ENCODE measurements around the gene IL2RA. TPM values are rescaled to one million over a fixed set of nuclear protein-coding genes. Genes with fewer than 3 reads are reported as not detected.
"Not testable (repeated sequence)": the region's sequence is repeated elsewhere in the genome, so short reads cannot be mapped to it uniquely, and the experiment has no call there.

Gene IL2RA
- total and polyA plus RNA-seq, 2 donors from 2014 or later: 0.54 to 11.9 TPM

DNA sequence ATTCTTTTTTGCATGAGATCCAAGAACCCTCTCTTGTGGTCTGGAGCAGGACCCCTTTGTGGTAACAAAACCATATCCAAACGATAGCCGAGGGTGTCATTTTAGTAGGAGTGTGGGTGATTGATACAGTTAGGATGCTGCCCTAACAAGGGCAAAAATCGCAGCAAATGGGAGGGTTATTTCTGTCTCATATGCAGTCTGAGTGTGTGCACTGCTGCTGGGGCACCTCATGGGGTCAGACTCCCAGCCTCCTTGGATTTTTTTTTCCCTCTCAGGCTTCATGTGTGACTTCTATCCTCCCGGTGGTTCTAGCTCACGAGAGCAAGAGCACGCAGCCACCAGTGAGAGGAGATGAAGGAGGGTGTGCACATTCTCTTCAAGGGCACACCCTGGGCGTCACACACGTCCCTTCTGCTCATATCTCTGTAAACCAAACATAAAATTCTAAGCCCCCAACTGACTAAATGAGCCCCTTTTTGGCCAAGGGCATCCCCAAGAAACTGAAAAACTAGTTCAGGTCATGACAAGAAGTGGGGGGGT, 56.2 kb downstream of the IL2RA start:
- TF ChIP-seq, protein P1, sequence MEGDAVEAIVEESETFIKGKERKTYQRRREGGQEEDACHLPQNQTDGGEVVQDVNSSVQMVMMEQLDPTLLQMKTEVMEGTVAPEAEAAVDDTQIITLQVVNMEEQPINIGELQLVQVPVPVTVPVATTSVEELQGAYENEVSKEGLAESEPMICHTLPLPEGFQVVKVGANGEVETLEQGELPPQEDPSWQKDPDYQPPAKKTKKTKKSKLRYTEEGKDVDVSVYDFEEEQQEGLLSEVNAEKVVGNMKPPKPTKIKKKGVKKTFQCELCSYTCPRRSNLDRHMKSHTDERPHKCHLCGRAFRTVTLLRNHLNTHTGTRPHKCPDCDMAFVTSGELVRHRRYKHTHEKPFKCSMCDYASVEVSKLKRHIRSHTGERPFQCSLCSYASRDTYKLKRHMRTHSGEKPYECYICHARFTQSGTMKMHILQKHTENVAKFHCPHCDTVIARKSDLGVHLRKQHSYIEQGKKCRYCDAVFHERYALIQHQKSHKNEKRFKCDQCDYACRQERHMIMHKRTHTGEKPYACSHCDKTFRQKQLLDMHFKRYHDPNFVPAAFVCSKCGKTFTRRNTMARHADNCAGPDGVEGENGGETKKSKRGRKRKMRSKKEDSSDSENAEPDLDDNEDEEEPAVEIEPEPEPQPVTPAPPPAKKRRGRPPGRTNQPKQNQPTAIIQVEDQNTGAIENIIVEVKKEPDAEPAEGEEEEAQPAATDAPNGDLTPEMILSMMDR (IDR thresholded peaks at IDR 0.05; ENCODE audit: borderline replicate concordance, extremely low read depth, insufficient read depth): no peak
- Histone ChIP-seq H3K9me3 (ENCODE audit: control insufficient read depth in 2 of 3, insufficient read depth in 1 of 3, low read length in 3 of 3) (peaks cover 0 to 10% (median 0%) of the 10 kb centered on the region in 3 donors), H3K4me3 (ENCODE audit: low read length in 3 of 3) (no peak overlapping the region), H3K27me3 (ENCODE audit: control insufficient read depth, insufficient read depth, low read length) (no peaks in the 10 kb centered on the region), H3K4me1 (ENCODE audit: control insufficient read depth in 2 of 3, insufficient read depth in 2 of 3, low read depth in 1 of 3, low read length in 3 of 3) (no peaks in the 10 kb centered on the region), H3K36me3 (ENCODE audit: control insufficient read depth in 2 of 3, insufficient read depth in 3 of 3, low read length in 3 of 3) (no peaks in the 10 kb centered on the region), H3K27ac (ENCODE audit: low read depth in 2 of 2, low read length in 2 of 2) (no peak overlapping the region), H3K9ac (ENCODE audit: low read length in 3 of 3) (no peak overlapping the region)
- DNase-seq (no peak), FAIRE-seq (no peak)
- intact Hi-C loops (cut with DNase I): no loop called here

DNA sequence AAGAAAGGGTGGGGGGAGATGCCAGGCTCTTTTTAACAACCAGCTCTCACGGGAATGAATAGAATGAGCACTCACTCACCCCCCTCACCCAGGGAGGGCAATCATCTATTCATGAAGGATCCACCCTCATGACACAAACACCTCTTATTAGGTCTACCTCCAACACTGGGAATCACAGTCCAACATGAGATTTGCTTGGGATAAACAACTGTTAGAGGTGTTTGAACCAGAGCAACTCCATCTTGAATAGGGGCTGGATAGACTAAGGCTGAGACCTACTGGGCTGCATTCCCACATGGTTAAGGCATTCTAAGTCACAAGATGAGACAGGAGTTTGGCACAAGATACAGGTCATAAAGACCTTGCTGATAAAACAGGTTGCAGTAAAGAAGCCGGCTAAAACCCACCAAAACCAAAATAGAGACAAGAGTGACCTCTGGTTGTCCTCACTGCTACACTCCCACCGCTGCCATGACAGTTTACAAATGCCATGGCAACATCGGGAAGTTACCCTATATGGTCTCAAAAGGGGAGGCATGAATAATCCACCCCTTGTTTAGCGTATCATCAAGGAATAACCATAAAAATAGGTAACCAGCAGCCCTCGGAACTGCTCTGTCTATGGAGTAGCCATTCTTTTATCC, 56.9 kb downstream of the IL2RA start:
- H3K4me3 ChIP-seq (ENCODE audit: low read length in 3 of 3); H3K27me3 ChIP-seq (ENCODE audit: control insufficient read depth, insufficient read depth, low read length); DNase-seq; intact Hi-C loops (cut with DNase I); H3K36me3 ChIP-seq (ENCODE audit: control insufficient read depth in 2 of 3, insufficient read depth in 3 of 3, low read length in 3 of 3); FAIRE-seq; H3K27ac ChIP-seq (ENCODE audit: low read depth in 2 of 2, low read length in 2 of 2); H3K9me3 ChIP-seq (ENCODE audit: control insufficient read depth in 2 of 3, insufficient read depth in 1 of 3, low read length in 3 of 3); H3K9ac ChIP-seq (ENCODE audit: low read length in 3 of 3); H3K4me1 ChIP-seq (ENCODE audit: control insufficient read depth in 2 of 3, insufficient read depth in 2 of 3, low read depth in 1 of 3, low read length in 3 of 3): not testable (repeated sequence)

DNA sequence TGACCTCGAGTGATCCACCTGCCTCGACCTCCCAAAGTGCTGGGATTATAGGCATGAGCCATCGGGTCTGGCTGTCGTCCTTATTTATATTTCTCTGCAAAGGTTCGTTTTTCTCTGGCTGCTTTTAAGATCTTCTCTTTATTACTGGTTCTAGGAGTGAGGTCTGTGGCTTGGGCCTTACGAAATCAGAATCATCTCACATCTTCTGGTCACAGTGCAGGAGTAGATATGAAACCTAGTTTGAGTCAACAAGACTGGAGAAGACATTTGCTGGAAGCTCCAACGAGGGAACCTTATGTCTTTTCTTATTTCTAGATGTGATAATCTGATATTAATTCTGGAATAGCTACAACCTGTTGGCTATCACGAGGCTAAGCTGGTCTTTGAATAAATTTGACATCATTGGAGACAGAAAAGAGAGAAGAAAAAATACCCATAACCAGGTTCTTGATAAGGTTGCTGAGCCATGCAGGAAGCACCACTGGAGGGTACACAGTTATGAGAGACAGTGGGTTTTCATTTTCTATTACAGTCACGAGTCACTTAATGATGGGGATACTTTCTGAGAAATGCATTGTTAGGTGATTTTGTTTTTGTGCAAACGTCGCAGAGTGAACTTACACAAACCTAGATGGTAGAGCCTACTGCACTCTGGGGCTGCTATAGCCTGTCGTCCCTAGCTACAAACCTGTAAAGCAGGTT, 59.2 kb downstream of the IL2RA start:
- FAIRE-seq: no peak
- TF ChIP-seq, protein P1 (IDR thresholded peaks at IDR 0.05; ENCODE audit: borderline replicate concordance, extremely low read depth, insufficient read depth): no peak

DNA sequence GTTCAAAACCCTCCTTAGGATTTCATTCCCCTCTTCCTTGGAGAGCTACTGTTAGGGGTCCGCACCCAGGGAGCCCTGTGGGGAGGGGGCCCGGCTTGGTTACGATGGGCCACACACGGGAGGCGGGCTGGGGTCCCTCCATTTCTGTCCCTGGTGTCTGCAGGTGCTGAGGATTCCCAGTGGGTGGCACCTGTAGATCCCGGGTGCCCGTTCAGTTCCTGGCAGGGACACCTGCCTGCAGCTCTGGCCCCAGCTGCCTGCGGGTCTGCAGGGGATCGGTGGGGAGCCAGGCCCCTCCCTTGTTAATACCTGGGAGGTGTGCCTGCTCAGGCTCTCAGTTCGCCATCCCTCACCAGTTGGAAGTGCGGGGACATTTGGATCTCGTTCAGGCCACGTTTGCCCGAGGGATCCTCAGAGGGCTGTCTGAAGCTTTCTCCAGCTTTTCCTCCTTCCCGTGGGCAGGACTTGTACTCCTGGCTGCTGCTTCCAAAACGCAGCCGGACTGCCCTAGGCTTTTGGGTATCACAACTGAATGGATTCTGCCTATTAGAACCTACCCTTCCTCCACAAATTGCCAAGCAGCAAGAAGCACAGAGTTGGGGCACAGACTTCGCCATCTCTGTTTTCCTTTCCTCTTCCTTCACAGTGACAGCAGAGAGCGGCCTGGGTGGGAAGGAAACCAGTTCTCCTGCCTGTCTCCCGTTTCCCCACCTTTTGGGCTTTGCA, 62.6 kb downstream of the IL2RA start:
- no peaks in the 10 kb centered on the region for H3K4me1 ChIP-seq (ENCODE audit: control insufficient read depth in 2 of 3, insufficient read depth in 2 of 3, low read depth in 1 of 3, low read length in 3 of 3)
- H3K27ac ChIP-seq (ENCODE audit: low read depth in 2 of 2, low read length in 2 of 2): no peak overlapping the region
- no peaks in the 10 kb centered on the region for H3K9me3 ChIP-seq (ENCODE audit: control insufficient read depth in 2 of 3, insufficient read depth in 1 of 3, low read length in 3 of 3)
- no peak overlapping the region for H3K9ac ChIP-seq (ENCODE audit: low read length in 3 of 3)
- FAIRE-seq (no peak), DNase-seq (no peak)
- H3K27me3 ChIP-seq (ENCODE audit: control insufficient read depth, insufficient read depth, low read length): no peaks in the 10 kb centered on the region
- intact Hi-C loops (cut with DNase I): no loop called here
- H3K4me3 ChIP-seq (ENCODE audit: low read length in 3 of 3): no peak overlapping the region
- H3K36me3 ChIP-seq (ENCODE audit: control insufficient read depth in 2 of 3, insufficient read depth in 3 of 3, low read length in 3 of 3): no peaks in the 10 kb centered on the region
- TF ChIP-seq, protein P1 (IDR thresholded peaks at IDR 0.05; ENCODE audit: borderline replicate concordance, extremely low read depth, insufficient read depth): no peak

More for the DNA sequence above, 59.2 kb downstream of the IL2RA start:
- H3K36me3 ChIP-seq (ENCODE audit: control insufficient read depth in 2 of 3, insufficient read depth in 3 of 3, low read length in 3 of 3): no peaks in the 10 kb centered on the region
- no peak overlapping the region for H3K4me3 ChIP-seq (ENCODE audit: low read length in 3 of 3)
- H3K9ac ChIP-seq (ENCODE audit: low read length in 3 of 3): no peak overlapping the region
- no peaks in the 10 kb centered on the region for H3K27me3 ChIP-seq (ENCODE audit: control insufficient read depth, insufficient read depth, low read length)
- intact Hi-C loops (cut with DNase I): no loop called here
- H3K4me1 ChIP-seq (ENCODE audit: control insufficient read depth in 2 of 3, insufficient read depth in 2 of 3, low read depth in 1 of 3, low read length in 3 of 3): no peaks in the 10 kb centered on the region
- no peak for DNase-seq
- no peak overlapping the region for H3K27ac ChIP-seq (ENCODE audit: low read depth in 2 of 2, low read length in 2 of 2)
- peaks cover 0 to 10% (median 0%) of the 10 kb centered on the region in 3 donors for H3K9me3 ChIP-seq (ENCODE audit: control insufficient read depth in 2 of 3, insufficient read depth in 1 of 3, low read length in 3 of 3)

Measured in kidney (tissue), 14 donors.